Tibial artery (tissue), 4 donors: ENCODE measurements around the gene UGT1A8.

Source experiments
- DNase-seq, 2 donors: peaks; one replicate each; pipeline ENCODE4 v3.0.0-alpha.2; 2019
- H3K27ac ChIP-seq, 2 donors: fragments of 200-600 bp; sonication (generic) in 1 of 2; 1 replicate in 1 of 2; 2 replicates in 1 of 2; pipeline ENCODE4 v1.5.1; 2018 to 2019; ENCODE audit warnings: mild to moderate bottlenecking in 1 of 2
- H3K27me3 ChIP-seq, 2 donors: fragments of 200-600 bp; sonication (generic) in 1 of 2; one replicate each; pipeline versions ENCODE4 v1.5.1 to v1.6.0; 2016 to 2019
- H3K36me3 ChIP-seq, 3 donors: fragments of 200-600 bp; sonication (generic) in 2 of 3; one replicate each; pipeline ENCODE4 v1.5.1; 2016 to 2019; ENCODE audit warnings: mild to moderate bottlenecking in 2 of 3
- H3K4me1 ChIP-seq, 4 donors: fragments of 200-600 bp; sonication (generic) in 2 of 4; 1 replicate in 3 of 4; 2 replicates in 1 of 4; pipeline ENCODE4 v1.5.1; 2016 to 2019
- H3K4me3 ChIP-seq, 2 donors: fragments of 200-600 bp; sonication (generic) in 1 of 2; 1 replicate in 1 of 2; 2 replicates in 1 of 2; pipeline ENCODE4 v1.5.1; 2018 to 2019; ENCODE audit warnings: mild to moderate bottlenecking in 2 of 2
- H3K9me3 ChIP-seq, 3 donors: fragments of 200-600 bp; sonication (generic) in 1 of 3; one replicate each; pipeline ENCODE4 v1.5.1; 2016 to 2019
- intact Hi-C: fragments of 100-400 bp; cut with DNase I; formaldehyde crosslinking; loops from one replicate; pipeline ENCODE4 v1.15.0; 2023; ENCODE audit warnings: low total_unique reads
- TF ChIP-seq, protein P1 (sequence below), 2 experiments: fragments of 200-600 bp in 1 of 2; fragments of 450-650 bp in 1 of 2; IDR thresholded peaks; one replicate each; pipeline ENCODE4 v1.5.1; 2017 to 2019; ENCODE audit warnings: antibody characterized with exemption in 2 of 2, mild to moderate bottlenecking in 1 of 2, moderate library complexity in 1 of 2

UGT1A8 gene

DNA sequence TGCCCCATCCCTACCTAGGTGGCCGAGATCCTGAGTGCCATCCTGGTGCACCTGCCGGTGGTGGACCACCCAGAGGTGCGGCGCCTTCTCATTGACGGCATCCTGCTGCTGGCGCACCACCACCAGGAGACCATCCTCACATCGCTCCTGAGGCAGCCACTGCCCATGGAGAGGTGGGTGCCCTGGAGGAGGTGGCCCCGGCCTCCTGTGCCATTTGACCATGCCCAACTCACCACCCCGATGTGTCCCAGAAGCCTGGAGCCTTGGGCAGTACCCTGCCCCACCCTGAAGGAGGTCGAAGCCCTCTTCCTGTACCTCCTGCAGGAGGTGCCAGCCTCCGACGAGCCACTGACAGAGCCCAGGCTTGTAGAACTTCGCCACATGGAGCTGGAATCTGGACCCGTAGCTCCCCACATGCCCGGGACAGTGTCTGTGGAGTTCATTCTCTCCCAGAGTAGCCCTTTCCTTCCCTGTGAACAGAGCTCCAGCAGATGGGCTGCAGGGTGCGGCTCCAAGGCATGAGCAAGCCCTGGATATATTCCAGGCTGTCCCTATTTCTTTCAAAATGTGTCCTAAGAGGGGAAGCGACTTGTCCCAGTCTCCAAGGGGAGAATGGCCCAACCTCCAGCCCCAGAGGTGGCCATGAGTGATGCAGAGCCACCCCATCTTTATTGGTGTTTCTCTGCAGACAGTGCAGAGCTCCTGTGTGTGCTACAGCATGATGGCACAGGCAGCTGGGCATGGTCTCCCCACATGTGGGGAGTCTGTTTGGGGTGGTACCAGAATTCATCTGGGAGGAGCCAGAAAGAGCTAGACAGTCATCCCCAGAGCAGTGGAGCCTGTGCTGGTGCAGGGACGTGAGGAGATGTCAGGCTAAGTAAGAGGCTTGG, 202.7 kb downstream of the UGT1A8 start:
- DNase-seq = peak; percentile 16 to 39
- Histone ChIP-seq H3K27ac (no peak overlapping the region), H3K27me3 (no peaks in the 10 kb centered on the region), H3K4me3 (no peak overlapping the region), H3K4me1 (no peaks in the 10 kb centered on the region), H3K9me3 (peaks cover 0 to 4% (median 0%) of the 10 kb centered on the region in 3 donors), H3K36me3 (no peaks in the 10 kb centered on the region)
- TF ChIP-seq, protein P1, sequence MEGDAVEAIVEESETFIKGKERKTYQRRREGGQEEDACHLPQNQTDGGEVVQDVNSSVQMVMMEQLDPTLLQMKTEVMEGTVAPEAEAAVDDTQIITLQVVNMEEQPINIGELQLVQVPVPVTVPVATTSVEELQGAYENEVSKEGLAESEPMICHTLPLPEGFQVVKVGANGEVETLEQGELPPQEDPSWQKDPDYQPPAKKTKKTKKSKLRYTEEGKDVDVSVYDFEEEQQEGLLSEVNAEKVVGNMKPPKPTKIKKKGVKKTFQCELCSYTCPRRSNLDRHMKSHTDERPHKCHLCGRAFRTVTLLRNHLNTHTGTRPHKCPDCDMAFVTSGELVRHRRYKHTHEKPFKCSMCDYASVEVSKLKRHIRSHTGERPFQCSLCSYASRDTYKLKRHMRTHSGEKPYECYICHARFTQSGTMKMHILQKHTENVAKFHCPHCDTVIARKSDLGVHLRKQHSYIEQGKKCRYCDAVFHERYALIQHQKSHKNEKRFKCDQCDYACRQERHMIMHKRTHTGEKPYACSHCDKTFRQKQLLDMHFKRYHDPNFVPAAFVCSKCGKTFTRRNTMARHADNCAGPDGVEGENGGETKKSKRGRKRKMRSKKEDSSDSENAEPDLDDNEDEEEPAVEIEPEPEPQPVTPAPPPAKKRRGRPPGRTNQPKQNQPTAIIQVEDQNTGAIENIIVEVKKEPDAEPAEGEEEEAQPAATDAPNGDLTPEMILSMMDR (IDR thresholded peaks at IDR 0.05) = no peak
- intact Hi-C loops = no loop called here

DNA sequence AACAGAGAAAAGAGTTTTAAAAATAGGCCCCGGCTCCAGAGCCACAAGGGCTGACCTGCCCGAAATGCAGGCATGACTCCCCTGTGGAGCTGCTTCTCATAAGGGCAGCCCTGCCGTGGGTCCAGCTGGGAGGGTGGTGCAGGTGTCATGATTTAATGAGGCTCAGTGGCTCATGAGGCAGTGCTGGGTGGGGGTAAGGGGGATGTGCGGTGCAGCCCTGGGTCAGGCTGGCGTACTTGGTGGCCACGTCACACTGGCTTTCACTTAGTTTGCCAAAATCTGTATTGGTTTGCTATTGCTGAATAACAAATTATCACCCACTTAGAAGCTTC, 203.3 kb downstream of the UGT1A8 start:
- TF ChIP-seq, protein P1 (IDR thresholded peaks at IDR 0.05) = no peak
- Histone ChIP-seq H3K27me3 (no peaks in the 10 kb centered on the region), H3K27ac (no peak overlapping the region), H3K9me3 (peaks cover 0 to 4% (median 0%) of the 10 kb centered on the region in 3 donors), H3K4me1 (no peaks in the 10 kb centered on the region), H3K36me3 (no peaks in the 10 kb centered on the region), H3K4me3 (no peak overlapping the region)
- intact Hi-C loops = no loop called here
- peak; percentile 12 to 54 for DNase-seq

DNA sequence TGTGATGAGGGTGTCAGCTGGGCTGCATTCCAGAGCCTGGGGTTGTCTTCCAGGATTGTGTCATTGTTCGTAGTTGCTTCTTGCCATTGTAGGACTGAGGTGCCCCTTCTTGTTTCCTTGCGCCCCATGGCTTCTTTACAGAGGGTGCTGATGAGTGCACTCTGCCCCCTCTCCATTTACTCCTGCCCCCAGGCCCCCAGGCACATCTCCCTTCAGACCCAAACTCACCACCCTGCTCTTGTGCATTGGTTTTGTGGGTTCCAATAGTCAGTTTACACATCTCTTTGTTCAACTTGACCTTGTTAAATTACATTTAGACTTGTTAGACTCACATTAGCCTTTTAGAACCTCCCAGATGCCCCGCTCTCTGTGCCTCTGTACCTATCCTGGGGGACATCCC, 203.8 kb downstream of the UGT1A8 start:
- H3K36me3 ChIP-seq = no peaks in the 10 kb centered on the region
- H3K4me1 ChIP-seq = no peaks in the 10 kb centered on the region
- no peaks in the 10 kb centered on the region for H3K27me3 ChIP-seq
- intact Hi-C loops = no loop called here
- no peak overlapping the region for H3K4me3 ChIP-seq
- DNase-seq = peak; percentile 3 to 19
- H3K27ac ChIP-seq = no peak overlapping the region
- peaks cover 0 to 7% (median 0%) of the 10 kb centered on the region in 3 donors for H3K9me3 ChIP-seq
- TF ChIP-seq, protein P1 (IDR thresholded peaks at IDR 0.05) = no peak

DNA sequence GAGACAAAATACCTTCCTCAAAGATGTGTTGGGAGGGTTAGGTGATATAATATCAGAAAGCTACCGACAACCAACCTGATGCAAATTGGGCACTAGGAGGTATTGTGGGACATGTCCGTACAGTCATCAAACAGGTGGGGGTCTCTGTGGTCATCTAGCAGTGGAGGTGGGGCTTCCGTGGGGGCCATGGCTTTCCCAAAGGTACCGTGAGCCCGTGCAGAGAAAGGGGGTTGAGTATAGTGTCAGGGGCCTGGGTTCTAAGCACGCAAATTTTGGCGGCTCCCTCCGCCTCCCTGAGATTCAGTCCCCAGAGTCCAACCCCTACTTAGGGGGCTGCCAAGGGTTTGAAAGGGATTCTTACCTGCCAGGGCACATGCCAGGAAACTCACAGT, 204.3 kb downstream of the UGT1A8 start:
- TF ChIP-seq, protein P1 (IDR thresholded peaks at IDR 0.05) = no peak
- no peaks in the 10 kb centered on the region for H3K36me3 ChIP-seq
- intact Hi-C loops = no loop called here
- H3K9me3 ChIP-seq = peaks cover 0 to 9% (median 0%) of the 10 kb centered on the region in 3 donors
- no peaks in the 10 kb centered on the region for H3K4me1 ChIP-seq
- H3K27ac ChIP-seq = no peak overlapping the region
- H3K27me3 ChIP-seq = no peaks in the 10 kb centered on the region
- peak; percentile 9 to 41 for DNase-seq
- no peak overlapping the region for H3K4me3 ChIP-seq

DNA sequence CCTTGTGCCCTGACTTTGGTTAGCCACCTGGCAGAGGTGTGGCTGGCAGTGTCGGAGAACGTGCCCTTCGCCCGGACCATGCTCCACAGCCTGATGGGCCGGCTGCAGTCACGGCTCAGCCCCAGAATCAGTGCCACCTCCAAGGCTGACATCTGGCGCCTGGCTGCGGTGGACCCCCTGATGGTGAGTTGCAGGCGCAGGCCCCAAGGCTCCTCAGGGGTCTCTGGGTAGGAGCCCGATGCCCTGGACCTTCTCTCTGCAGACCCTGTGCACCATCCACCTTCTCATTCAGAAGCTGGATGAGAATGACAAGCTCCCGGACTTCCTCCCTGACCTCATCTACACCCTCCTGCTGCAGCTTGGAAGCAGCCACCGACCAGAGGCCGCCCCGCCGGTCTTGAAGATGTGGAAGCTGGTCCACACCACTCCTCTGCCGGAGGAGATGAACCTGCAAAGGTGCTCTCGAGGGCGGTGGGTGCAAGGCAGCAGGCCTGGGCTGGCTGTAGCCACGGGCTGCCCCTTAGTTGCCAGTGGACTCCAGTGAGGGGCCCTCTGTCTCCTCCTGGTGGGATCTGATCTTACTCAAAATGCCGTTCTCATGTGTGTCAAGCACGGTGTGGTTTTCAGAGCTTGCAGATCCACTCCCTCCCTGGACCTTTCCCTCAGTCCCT, 204.8 kb downstream of the UGT1A8 start:
- Histone ChIP-seq H3K27ac (no peak overlapping the region), H3K9me3 (peaks cover 0 to 10% (median 0%) of the 10 kb centered on the region in 3 donors), H3K4me3 (no peak overlapping the region), H3K27me3 (no peaks in the 10 kb centered on the region), H3K4me1 (no peaks in the 10 kb centered on the region), H3K36me3 (no peaks in the 10 kb centered on the region)
- TF ChIP-seq, protein P1 (IDR thresholded peaks at IDR 0.05) = no peak
- DNase-seq = peak; percentile 15 to 45
- intact Hi-C loops = no loop called here
